Small intestine (tissue), 7 donors: ENCODE results near the gene PDE7B. TPM values are rescaled to one million over a fixed set of nuclear protein-coding genes. Genes with fewer than 3 reads are reported as not detected.

ENCODE experiments used
- DNase-seq, 2 donors: peaks; one replicate each; pipeline versions ENCODE4 v3.0.0 to v3.0.0-alpha.2; 2013
- FAIRE-seq: peaks from 2 replicates; lab custom pipeline; 2012; peaks lifted over from hg19 to GRCh38; lab: Jason Lieb, UNC
- H3K27ac ChIP-seq, 3 donors: one replicate each; pipeline ENCODE4 v1.5.1; 2013; ENCODE audit warnings: low read length in 2 of 3, mild to moderate bottlenecking in 2 of 3, control low read depth in 1 of 3, inconsistent platforms in 1 of 3, low read depth in 1 of 3, moderate library complexity in 1 of 3
- H3K27me3 ChIP-seq, 3 donors: one replicate each; pipeline ENCODE4 v1.6.1; 2013; ENCODE audit warnings: low read length in 3 of 3, inconsistent platforms in 1 of 3; ENCODE audit not compliant: control insufficient read depth in 3 of 3, insufficient read depth in 3 of 3
- H3K36me3 ChIP-seq, 3 donors: one replicate each; pipeline ENCODE4 v1.6.1; 2013; ENCODE audit warnings: low read length in 3 of 3, inconsistent platforms in 1 of 3, low read depth in 1 of 3, mild to moderate bottlenecking in 1 of 3, moderate library complexity in 1 of 3; ENCODE audit not compliant: control insufficient read depth in 3 of 3, insufficient read depth in 2 of 3
- H3K4me1 ChIP-seq, 3 donors: one replicate each; pipeline ENCODE4 v1.6.1; 2013; ENCODE audit warnings: low read length in 2 of 3, inconsistent platforms in 1 of 3, low read depth in 1 of 3, mild to moderate bottlenecking in 1 of 3, moderate library complexity in 1 of 3; ENCODE audit not compliant: control insufficient read depth in 3 of 3, insufficient read depth in 2 of 3
- H3K4me3 ChIP-seq, 3 donors: one replicate each; pipeline ENCODE4 v1.5.1; 2013; ENCODE audit warnings: low read length in 3 of 3, control low read depth in 1 of 3, inconsistent platforms in 1 of 3, low read depth in 1 of 3, mild to moderate bottlenecking in 1 of 3, moderate library complexity in 1 of 3
- H3K9me3 ChIP-seq, 2 donors: one replicate each; pipeline ENCODE4 v1.6.1; 2013; ENCODE audit warnings: low read depth in 1 of 2, low read length in 1 of 2; ENCODE audit not compliant: control insufficient read depth in 2 of 2, insufficient read depth in 1 of 2
- WGBS, 3 donors: extraction: QIAGEN DNeasy Blood & Tissue Kit; methylation state at CpG; one replicate each; pipeline ENCODE4 v1.1.7; 2013; 5-methylcytosine and 5-hydroxymethylcytosine counted together
- polyA plus RNA-seq, 4 donors: library from polyadenylated mRNA; stranded (reverse) in 3 of 4; unstranded in 1 of 4; fragments of 200-250 nt in 3 of 4; fragments of 120-200 nt in 1 of 4; gene quantifications; one replicate each; pipeline versions ENCODE4 v1.2.1 to v1.2.3, GENCODE V29; 2013
- donor health status: healthy with polysubstance abuse.
- donor health status: control.
- donor health status: control.
- donor health status: Bipolar disorder and iron deficiency.
- donor health status: healthy.

The PDE7B gene
- polyA plus RNA-seq, 4 donors, result 0.22 to 1.4 (median 0.82) TPM

DNA sequence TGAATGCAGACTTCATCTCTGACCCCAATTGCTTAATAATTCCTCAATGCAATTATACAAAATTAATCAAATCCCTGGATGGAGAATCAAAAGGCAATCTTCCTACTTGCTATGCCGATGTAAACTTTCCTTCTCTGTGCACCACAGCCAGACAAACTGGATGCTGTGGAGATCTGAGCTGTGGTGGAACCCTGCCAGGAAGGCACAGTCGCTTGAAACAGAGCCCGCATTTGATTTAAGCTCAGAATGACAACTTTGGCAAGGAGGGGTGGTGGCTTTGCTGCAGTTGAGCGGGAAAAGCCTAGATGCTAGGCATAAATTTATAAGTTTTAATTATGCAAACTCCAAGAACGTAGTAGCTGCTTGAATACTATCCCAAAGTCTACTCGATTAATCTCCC is 207.8 kb downstream of the PDE7B start:
- FAIRE-seq (no peak), DNase-seq (no peak)
- Histone ChIP-seq H3K4me3 (no peak overlapping the region), H3K27ac (peak overlapping the region in 1 of 3 donors; percentile 21), H3K36me3 (no peaks in the 10 kb centered on the region), H3K4me1 (no peaks in the 10 kb centered on the region), H3K9me3 (no peaks in the 10 kb centered on the region), H3K27me3 (no peaks in the 10 kb centered on the region)
- 52 to 86% (median 81%) methylated on average over 6 of the region's 6 CpGs for WGBS, 3 donors

DNA sequence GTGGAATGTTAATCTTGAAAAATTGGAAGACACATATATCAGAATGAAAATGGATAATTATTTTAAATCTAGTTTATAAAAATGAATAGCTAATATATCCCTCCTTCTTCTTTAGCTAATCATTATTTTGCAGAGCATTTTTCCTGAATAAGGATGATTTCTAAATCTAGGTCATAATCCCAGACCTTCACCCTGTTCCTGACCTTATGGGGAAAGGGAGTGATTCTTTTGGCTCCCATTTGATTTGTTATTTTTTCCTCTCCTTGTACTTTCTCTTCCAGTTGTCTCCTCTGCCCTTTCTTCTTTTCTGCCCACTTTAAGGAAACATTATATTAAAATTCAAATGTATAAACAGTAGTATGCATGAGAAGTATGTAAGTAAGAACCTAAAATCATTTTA is 208.6 kb downstream of the PDE7B start:
- no peak overlapping the region for H3K27ac ChIP-seq
- no peak for FAIRE-seq

DNA sequence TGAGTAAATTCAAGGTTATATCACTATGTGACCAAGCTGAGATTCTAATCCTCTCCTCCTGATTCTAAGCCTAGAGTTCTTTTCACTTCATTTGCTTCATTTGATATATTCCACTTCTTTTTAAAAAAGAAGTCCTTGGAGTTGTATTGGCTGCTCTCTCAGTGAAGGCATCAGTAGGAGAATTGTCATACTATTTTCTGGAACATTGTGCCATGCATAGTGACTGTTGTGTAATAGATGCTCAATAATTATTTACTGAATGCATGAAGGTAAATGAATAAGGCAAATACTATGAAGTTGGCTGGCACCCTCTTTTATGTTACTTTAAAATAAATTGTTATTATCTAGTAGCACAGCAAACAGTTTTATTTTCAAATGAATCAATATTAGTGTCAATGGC is 209.3 kb downstream of the PDE7B start:
- DNase-seq (no peak), FAIRE-seq (no peak)
- H3K36me3 ChIP-seq, result no peaks in the 10 kb centered on the region
- no peaks in the 10 kb centered on the region for H3K9me3 ChIP-seq
- no peaks in the 10 kb centered on the region for H3K27me3 ChIP-seq
- no peak overlapping the region for H3K27ac ChIP-seq
- H3K4me3 ChIP-seq, result no peak overlapping the region
- H3K4me1 ChIP-seq, result no peaks in the 10 kb centered on the region

More for the DNA sequence above, 208.6 kb downstream of the PDE7B start:
- no peaks in the 10 kb centered on the region for H3K27me3 ChIP-seq
- no peak for DNase-seq
- H3K4me3 ChIP-seq, result no peak overlapping the region
- H3K4me1 ChIP-seq, result no peaks in the 10 kb centered on the region
- H3K9me3 ChIP-seq, result no peaks in the 10 kb centered on the region
- H3K36me3 ChIP-seq, result no peaks in the 10 kb centered on the region

DNA sequence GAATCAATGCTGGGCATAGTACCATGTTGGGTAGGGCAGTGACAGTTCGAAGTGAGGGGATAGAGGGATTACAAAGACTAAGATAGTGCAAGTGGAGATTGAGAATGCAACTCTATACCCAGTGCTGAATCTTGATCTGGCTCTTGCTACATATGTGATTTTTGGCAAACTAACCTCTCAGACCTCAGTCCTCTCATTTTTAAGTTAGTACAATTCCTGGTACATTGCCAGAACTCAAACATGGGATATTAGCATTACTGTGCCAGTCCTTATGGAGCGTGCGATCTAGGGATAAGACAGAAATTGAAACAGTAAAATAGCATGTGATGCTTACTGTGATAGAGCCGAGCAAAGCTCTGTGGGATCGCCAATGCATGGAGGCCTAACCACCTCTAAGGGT is 210.2 kb downstream of the PDE7B start:
- WGBS, 3 donors, result 93% methylated on average over 5 of the region's 5 CpGs

DNA sequence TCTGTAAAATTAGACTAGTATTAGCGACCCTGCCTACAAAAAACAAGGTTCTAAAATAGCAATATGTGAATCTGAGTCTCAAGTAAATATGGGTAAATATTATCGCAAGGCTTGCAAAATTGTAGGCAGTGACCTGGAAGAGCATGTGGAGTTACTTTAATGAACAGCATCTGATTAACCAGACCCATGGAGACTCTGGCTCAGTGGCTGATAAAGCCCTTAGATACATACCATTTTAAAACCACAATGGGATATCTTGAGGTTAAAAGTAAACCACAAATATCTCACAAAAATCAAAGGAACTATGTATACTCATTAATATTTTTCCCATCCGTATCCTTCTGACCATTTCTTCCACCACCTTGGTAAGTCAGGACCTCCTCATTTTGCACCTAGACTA is 211.6 kb downstream of the PDE7B start:
- Histone ChIP-seq H3K4me1 (no peaks in the 10 kb centered on the region), H3K9me3 (no peaks in the 10 kb centered on the region), H3K27me3 (no peaks in the 10 kb centered on the region), H3K27ac (no peak overlapping the region), H3K4me3 (no peak overlapping the region), H3K36me3 (no peaks in the 10 kb centered on the region)
- WGBS, 3 donors, result 84 to 91% (median 84%) methylated on average over 3 of the region's 3 CpGs
- FAIRE-seq, result no peak
- no peak for DNase-seq

More for the DNA sequence above, 210.2 kb downstream of the PDE7B start:
- no peak overlapping the region for H3K4me3 ChIP-seq
- no peaks in the 10 kb centered on the region for H3K27me3 ChIP-seq
- no peak overlapping the region for H3K27ac ChIP-seq
- no peak for FAIRE-seq
- no peak for DNase-seq
- H3K4me1 ChIP-seq, result no peaks in the 10 kb centered on the region
- H3K9me3 ChIP-seq, result no peaks in the 10 kb centered on the region
- no peaks in the 10 kb centered on the region for H3K36me3 ChIP-seq

DNA sequence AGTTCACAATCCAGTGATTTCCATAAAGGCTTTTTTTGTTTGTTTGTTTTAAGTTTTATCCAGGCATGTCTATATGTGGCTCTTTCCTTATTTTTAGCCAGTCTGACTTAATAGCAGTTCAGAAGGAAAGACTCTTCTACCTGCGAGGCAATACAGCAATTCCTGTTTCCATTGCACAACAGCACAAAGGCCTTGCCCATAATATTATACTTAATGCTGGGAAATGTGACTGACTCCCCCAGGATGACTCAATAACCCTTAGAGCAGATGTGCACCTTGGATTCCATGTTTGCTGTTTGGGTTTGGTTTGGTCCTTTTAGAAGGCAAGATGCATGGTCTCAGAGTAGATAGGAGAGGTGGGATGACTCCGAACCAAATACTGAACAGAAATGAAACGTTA is 214.5 kb downstream of the PDE7B start:
- Histone ChIP-seq H3K27me3 (no peaks in the 10 kb centered on the region), H3K4me3 (no peak overlapping the region), H3K36me3 (no peaks in the 10 kb centered on the region), H3K27ac (no peak overlapping the region), H3K4me1 (no peaks in the 10 kb centered on the region), H3K9me3 (no peaks in the 10 kb centered on the region)
- FAIRE-seq, result no peak
- no peak for DNase-seq
- WGBS, 3 donors, result 76 to 80% (median 77%) methylated on average over 3 of the region's 3 CpGs

DNA sequence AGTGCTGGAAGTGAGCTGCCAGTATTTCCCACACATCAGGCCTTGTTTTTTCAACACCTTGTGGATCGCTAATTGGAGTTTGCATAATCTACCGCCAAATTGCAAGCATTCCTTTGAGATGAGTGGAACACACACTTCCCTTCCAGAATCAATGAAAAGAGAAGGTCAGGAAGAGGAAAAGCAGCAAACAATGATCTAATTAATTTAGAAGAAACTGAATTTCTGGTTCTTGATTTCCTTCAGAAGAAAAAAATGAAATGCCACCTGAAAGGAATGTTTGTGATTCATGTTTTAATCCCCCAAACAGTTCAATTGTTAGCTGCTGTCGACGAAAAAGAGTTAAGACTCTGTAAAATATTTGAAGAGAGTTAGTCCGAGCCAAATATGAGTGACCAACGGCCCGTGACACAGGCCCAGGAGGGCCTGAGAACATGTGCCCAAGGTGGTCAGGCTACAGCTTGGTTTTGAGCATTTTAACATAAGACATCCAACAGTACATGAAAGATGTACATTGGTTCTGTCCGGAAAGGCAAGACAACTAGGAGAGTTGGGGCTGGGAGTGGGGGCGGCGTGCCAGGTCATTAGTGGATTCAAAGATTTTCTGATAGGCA is 216.3 kb downstream of the PDE7B start:
- WGBS, 3 donors, result 83 to 91% (median 84%) methylated on average over 10 of the region's 10 CpGs
- FAIRE-seq (no peak), DNase-seq (no peak)
- Histone ChIP-seq H3K27ac (peak overlapping the region in 1 of 3 donors; percentile 67), H3K9me3 (no peaks in the 10 kb centered on the region), H3K27me3 (no peaks in the 10 kb centered on the region), H3K36me3 (no peaks in the 10 kb centered on the region), H3K4me1 (no peaks in the 10 kb centered on the region), H3K4me3 (no peak overlapping the region)

DNA sequence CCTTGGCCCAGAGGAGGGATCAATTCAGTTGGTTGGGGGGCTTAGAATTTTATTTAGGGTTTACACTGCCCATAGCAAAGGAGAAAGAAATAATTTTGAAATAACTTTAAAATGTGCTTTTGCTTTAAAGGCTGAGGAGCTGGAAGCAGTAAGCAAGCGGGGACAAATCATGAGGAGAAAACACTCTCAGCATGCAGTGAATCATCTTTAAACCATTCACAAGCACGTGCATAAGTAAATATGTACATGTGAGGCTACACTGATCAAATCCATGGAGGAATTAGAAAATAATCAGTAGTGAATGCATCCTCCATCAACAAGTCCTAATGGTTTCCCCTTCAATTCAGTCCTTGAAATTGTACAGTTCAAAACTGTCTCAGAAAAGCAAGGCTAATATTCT is 217.6 kb downstream of the PDE7B start:
- FAIRE-seq (no peak), DNase-seq (no peak)
- Histone ChIP-seq H3K27ac (peak overlapping the region in 1 of 3 donors; percentile 82), H3K4me3 (no peak overlapping the region), H3K27me3 (no peaks in the 10 kb centered on the region), H3K36me3 (no peaks in the 10 kb centered on the region), H3K9me3 (no peaks in the 10 kb centered on the region), H3K4me1 (no peaks in the 10 kb centered on the region)
- WGBS, 3 donors, result 57 to 76% (median 74%) methylated on average over 2 of the region's 2 CpGs

DNA sequence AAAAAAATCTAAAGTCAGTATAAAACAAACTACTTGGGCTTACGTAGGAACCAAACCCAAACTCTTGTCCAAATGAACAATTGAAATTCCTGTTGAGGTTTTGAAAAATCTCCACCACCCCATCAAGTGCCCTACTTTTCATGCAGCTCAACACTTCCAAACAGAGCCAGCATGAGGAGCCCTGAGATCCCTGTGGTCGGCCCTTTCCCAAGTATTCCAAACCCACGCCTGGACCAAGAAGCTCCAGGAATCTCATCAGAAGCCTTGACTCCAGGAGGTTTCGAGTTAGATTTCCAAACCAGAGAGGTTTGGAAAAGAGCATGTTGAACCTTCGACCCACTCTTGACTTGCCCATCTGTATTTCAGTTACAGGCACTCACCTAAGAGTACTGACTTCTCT is 219.3 kb downstream of the PDE7B start:
- Histone ChIP-seq H3K36me3 (no peaks in the 10 kb centered on the region), H3K27me3 (no peaks in the 10 kb centered on the region), H3K27ac (no peak overlapping the region), H3K4me3 (no peak overlapping the region), H3K4me1 (no peaks in the 10 kb centered on the region), H3K9me3 (no peaks in the 10 kb centered on the region)
- 87 to 97% (median 92%) methylated on average over 5 of the region's 5 CpGs for WGBS, 3 donors
- DNase-seq (no peak), FAIRE-seq (no peak)
